GM21529 (cell line): Measurements from ENCODE around the gene PSMD4.
"Not testable (repeated sequence)": the region's sequence is repeated elsewhere in the genome, so short reads cannot be mapped to it uniquely, and the experiment has no call there.

Source experiments
- ATAC-seq: cut with Tn5 transposase; IDR thresholded peaks from one replicate; pipeline ENCODE4 v1.9.1; 2021; ENCODE audit not compliant: unreplicated experiment

The PSMD4 gene

DNA sequence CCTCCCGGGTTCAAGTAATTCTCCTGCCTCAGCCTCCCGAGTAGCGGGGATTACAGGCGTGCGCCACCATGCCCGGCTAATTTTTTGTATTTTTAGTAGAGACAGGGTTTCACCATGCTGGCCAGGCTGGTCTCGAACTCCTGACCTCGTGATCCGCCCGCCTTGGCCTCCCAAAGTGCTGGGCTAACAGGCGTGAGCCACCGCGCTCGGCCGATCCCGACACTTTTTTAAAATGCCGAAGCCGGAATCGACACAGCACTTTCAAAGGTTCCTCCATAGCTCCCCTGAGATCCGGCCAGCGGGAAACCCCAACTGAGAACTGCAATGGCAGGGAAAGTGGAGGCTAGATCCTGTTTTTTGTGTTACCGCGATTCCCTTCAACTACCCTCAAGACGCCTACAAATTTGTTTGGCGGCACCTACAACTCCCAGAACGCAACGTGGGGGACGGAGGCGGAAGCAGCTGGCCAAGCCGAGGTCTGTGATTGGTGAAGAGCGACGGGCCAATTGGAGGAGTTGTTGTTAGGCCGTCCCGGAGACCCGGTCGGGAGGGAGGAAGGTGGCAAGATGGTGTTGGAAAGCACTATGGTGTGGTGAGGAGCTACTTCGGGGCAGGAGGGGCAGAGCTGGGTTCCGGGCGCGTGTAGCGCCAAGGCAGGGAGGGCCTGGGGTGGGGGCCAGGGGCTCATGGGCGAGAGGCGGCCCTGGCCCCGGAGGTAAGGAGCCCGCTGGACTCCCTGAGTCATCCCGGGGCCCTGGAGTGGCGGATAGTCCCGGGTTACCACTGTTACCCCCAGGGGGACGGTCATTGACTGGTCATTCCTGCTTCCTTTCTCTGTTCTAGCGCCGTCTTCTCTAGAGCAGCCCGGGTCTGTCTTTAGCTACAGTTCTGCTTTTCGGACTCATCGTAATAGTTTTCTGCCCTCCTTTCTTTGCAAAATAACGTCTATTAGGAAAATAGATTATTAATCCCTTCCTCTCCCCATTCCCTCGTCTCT is at the start of gene PSMD4:
Gene PSMD4, plus strand, starts transcription at position 518 of the 997 bp plus-strand sequence. Its CDS starts 49 bp downstream, at position 567.
- ATAC-seq = peak; percentile 92

GRCh38 chr1:151205381-151205965 is 49.1 kb upstream of the PSMD4 start:
- not testable (repeated sequence) for ATAC-seq

DNA sequence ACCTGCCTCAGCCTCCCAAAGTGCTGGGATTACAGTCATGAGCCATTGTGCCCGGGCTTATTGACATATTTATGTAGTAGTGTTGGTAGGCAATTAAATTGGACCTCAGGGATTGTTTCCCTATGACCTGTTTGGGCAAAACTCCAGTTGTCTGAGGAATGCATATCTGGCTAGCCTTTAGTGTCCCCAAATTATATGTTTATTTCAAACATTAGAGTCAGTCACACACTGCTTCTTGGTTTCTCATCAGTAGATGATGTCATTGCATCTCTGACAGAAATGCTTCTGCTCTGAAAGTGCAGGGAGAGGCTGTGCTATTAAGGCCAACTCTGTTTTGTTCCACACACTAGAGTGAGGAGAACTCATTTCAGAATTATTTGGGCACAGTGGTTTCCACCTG is 43.7 kb upstream of the PSMD4 start:
- no peak for ATAC-seq

DNA sequence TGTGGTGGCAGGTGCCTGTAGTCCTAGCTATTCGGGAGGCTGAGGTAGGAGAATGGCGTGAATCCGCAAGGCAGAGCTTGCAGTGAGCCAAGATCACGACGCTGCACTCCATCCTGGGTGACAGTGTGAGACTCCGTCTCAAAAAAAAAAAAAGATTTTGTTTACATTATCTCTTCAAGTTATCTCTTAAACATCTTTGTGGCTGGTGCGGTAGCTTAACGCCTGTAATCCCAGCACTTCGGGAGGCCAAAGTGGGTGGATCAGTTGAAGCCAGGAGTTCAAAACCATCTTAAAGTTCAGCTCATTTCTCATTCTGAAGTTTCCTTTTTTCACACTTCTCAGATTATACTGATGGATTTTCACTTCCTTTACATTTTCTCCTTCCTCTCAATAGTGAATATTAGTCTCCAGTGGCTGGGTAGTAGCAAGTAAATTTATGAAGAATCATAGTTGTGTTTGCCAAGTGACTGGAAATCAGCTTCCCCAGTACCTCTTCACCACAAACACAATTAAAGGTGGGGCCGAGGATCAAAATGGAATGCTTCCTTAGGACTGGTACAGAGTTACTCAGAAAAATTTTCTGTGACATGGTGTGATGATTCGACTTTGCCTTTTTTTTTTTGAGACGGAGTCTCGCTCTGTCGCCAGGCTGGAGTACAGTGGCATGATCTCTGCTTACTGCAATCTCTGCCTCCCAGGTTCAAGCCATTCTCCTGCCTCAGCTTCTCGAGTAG is 42.4 kb upstream of the PSMD4 start:
- ATAC-seq = no peak

- no peak for ATAC-seq
Observed at GRCh38 chr1:151213560-151213959, 41.0 kb upstream of the PSMD4 start.

GRCh38 chr1:151221616-151222015 is 32.9 kb upstream of the PSMD4 start:
- no peak for ATAC-seq

DNA sequence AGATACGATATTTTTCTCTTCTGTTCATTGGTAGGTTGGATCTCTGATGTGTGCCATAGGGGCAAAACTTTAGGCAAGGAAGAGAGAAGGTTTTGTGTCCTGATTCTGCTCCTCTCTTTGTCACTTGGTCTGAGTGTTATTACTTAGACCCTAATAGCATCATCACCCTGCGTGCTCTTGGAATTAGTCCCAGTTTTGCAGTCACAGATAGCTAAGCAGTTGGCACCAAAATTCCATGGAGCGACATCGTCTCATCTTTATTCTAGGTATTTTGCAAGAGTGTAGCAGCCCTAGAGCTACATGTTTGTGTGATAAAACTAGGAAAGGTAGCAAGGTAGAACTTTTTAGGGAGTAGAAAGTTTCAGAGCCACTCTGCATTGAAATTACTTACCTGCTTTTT is 32.4 kb upstream of the PSMD4 start:
- no peak for ATAC-seq

- no peak for ATAC-seq
Observed at GRCh38 chr1:151235235-151235634, 19.3 kb upstream of the PSMD4 start.

GRCh38 chr1:151237678-151238466 is 16.7 kb upstream of the PSMD4 start:
- ATAC-seq = no peak

GRCh38 chr1:151238467-151238739 is 16.1 kb upstream of the PSMD4 start:
- ATAC-seq = no peak

DNA sequence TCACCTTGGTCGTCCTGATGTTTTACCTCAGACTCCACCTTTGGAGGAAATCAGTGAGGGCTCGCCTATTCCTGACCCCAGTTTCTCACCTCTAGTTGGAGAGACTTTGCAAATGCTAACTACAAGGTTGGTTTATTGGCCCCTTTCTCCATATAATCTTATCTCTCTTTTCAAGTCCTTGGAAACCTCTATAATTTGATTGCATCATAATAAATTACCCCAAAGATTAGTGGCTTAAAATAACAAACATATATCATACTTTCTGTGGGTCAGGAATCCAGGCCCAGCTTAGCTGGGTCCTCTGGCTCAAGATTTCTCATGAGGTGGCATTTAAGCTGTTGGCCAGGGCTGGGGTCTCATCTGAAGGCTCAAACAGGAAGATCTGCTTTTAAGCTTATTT is 12.1 kb upstream of the PSMD4 start:
- ATAC-seq = no peak

DNA sequence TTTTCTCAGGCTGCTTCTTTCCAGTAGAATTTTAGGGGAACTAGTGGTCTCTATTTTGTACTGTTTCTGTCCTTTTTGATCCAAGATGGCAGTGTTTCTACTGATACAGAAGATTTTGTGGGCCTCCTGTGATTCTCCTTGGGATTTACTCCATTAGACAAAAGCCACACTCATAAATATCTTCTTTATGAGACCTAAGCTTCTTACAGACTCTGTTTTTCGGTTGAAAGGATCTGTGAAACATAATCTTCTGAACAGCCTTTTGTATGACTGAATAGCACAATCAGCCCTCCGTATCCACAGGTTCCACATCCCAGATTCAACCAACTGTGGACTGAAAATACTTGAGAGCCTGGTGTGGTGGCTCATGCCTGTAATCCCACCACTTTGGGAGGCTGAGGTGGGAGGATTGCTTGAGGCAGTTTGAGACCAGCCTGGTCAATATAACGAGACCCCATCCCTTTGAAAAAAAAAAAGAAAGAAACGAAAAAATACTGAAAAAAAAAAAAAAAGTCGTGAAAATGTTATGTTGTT is 10.8 kb upstream of the PSMD4 start:
- no peak for ATAC-seq

DNA sequence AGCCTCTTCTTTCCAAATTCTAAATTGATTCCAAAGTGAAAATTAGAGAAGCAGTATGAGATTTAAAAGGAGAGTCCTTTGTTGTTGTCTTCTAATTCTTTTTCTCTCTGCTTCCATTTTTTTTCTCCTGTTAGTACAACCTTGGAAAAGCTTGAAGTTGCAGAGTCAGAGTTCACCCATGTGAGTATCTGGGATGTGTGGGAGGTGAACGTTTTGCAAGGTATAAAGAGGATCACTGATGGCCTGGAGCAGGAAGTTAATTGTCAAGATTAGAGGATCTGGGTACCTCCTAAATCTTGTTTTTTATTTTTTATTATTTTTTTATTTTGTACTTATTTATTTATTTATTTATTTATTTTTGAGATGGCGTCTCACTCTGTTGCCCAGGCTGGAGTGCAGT is 7.7 kb upstream of the PSMD4 start:
- no peak for ATAC-seq

- peak; percentile 38 for ATAC-seq
Observed at GRCh38 chr1:151251656-151252470, 2.7 kb upstream of the PSMD4 start.

DNA sequence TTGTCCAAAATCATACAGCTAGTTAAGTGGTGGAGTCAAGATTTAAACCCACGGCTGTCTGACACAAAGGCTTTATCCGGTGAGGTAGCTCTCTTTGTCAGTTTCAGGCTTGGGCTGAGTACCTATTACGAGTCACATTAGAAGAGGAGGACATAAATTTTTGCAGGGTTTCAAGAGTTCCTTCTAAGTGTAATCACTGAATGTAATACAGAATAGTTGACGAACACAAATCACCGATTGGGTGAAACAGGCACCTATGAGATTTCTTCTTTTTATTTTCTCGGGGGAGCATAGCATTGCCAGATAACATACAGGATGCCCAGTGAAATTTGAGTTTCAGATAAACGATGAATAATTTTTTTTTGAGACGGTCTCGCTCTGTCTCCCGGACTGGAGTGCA is 847 bp downstream of the PSMD4 start:
- ATAC-seq = no peak

DNA sequence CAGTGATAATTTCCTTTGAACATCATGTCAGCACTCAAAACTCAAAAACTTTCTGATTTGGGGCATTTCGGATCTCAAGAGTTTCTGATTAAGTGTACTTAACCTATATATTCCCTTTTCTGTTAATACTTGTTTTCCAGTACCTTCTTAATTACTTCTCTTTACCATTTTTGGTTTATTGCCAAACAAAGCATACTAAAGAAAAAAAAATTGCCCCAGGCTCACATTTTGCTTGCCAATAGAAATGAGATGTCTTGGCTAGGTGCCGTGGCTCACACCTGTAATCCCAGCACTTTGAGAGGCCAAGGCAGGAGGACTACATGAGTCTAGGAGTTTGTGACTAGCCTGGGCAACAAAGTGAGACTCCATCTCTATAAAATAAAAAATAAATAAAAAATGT is 4.8 kb downstream of the PSMD4 start:
- ATAC-seq = no peak

DNA sequence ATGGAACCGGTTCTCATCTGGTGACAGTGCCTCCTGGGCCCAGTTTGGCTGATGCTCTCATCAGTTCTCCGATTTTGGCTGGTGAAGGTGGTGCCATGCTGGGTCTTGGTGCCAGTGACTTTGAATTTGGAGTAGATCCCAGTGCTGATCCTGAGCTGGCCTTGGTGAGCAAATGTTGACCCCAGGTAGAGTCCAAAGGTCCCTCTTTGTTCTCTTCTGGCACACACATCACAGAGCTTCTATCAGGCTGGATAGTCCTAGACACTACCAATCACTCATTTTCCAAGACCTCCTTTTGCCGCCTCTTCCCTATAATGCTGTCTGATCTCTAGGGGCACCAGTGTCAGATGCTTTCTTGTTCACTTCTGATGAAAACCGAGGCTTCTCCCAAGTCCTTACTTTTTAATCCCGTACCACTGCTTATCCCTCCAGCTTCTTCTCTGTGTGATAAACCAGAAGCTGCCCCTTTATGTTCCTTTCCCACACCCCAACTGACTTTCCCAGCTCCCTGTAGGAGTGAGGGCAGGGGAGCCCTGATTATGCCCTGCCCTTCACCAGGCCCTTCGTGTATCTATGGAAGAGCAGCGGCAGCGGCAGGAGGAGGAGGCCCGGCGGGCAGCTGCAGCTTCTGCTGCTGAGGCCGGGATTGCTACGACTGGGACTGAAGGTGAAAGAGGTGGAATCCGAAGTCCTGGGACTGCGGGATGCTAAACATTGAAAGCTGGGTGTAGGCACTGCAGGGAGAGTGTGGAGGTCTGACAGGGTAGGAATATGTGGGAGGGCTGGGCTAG is 11.1 kb downstream of the PSMD4 start:
- ATAC-seq = no peak

GRCh38 chr1:151266315-151266714 is 11.8 kb downstream of the PSMD4 start:
- no peak for ATAC-seq

DNA sequence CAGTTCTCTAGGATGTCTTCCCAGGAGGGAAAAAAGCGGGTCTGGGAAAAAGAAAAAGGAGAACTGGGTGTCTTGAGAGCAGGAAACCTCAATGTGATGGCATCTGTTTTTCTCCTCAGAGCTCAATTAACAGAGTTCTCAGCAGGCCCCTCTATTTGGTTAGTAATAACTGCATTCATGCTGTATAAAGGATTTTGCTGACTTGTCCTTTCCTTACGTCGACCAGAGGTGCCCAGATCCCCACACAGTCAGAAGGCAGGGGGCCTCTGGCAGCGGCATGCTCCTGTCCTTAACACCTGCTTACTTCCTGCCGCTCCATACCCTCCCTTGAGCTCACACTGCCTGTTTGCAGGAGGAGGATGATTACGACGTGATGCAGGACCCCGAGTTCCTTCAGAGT is 12.3 kb downstream of the PSMD4 start:
- ATAC-seq = no peak
